GM10248 (cell line): ENCODE results near the gene IWS1.

ENCODE experiments used
- CTCF ChIA-PET: fragments of 300-600 bp; sonication (Branson Sonifier 250); formaldehyde crosslinking; extraction: SDS; loops from one replicate; lab custom pipeline; 2021; ENCODE audit warnings: antibody characterized with exemption; lab: Yijun Ruan, JAX
- POLR2A ChIA-PET: fragments of 350-650 bp; sonication (Branson Sonifier 250); formaldehyde crosslinking; extraction: SDS; loops from one replicate; lab custom pipeline; 2020; ENCODE audit warnings: antibody characterized with exemption; lab: Yijun Ruan, JAX
- DNase-seq: peaks from one replicate; pipeline ENCODE4 v3.0.0; 2012; ENCODE audit errors: extremely low spot score
- CTCF ChIP-seq: IDR thresholded peaks from 2 replicates; pipeline ENCODE4 v1.5.1; 2012; ENCODE audit warnings: mild to moderate bottlenecking, low read depth; ENCODE audit errors: extremely low read depth, missing control alignments, control extremely low read depth

IWS1 gene

GRCh38 chr2:127479219-127479825 lies 47.0 kb downstream of the IWS1 start:
- CTCF ChIA-PET = interaction anchor here (0.7 to 3.6 kb wide), 37 partner anchors 10 to 414 kb away, joined by 3 to 41 read pairs (median 5); partner anchors contain the start of genes ERCC3 and IWS1
- peak; percentile 45 for DNase-seq
- peak; percentile 66 for TF ChIP-seq CTCF
- POLR2A ChIA-PET = interaction anchor here (0.5 kb wide), 1 partner anchor 1832 kb away, joined by 4 read pairs; no protein-coding TSS in a partner anchor

GRCh38 chr2:127475788-127476187 lies 50.5 kb downstream of the IWS1 start:
- DNase-seq = no peak
- no peak for TF ChIP-seq CTCF
- ChIA-PET CTCF (interaction anchor here (1.2 to 2.7 kb wide), 2 partner anchors 60 to 279 kb away, joined by 5 to 8 read pairs; no protein-coding TSS in a partner anchor), POLR2A (no interaction called here)

GRCh38 chr2:127472268-127472667 lies 54.0 kb downstream of the IWS1 start:
- DNase-seq = no peak
- CTCF ChIA-PET = interaction anchor here (0.8 to 3.3 kb wide), 3 partner anchors 10 to 119 kb away, joined by 3 to 12 read pairs (median 4); no protein-coding TSS in a partner anchor
- no peak for TF ChIP-seq CTCF
- POLR2A ChIA-PET = no interaction called here

- no peak for DNase-seq
- TF ChIP-seq CTCF = no peak
- ChIA-PET POLR2A (interaction anchor here (0.5 kb wide), 1 partner anchor 14 kb away, joined by 3 read pairs; no protein-coding TSS in a partner anchor), CTCF (interaction anchor here (0.7 to 4.8 kb wide), 5 partner anchors 8 to 274 kb away, joined by 3 to 37 read pairs (median 4); no protein-coding TSS in a partner anchor)
These were observed 54.9 kb downstream of the IWS1 start for GRCh38 chr2:127471286-127471988.

GRCh38 chr2:127469974-127470373 lies 56.3 kb downstream of the IWS1 start:
- DNase-seq = no peak
- POLR2A ChIA-PET = no interaction called here
- no peak for TF ChIP-seq CTCF
- CTCF ChIA-PET = interaction anchor here (3.3 to 4.8 kb wide), 2 partner anchors 9 to 12 kb away, joined by 12 to 37 read pairs; no protein-coding TSS in a partner anchor

- no peak for TF ChIP-seq CTCF
- POLR2A ChIA-PET = no interaction called here
These were observed 57.2 kb downstream of the IWS1 start for GRCh38 chr2:127469051-127469450.

More at GRCh38 chr2:127469051-127469450, 57.2 kb downstream of the IWS1 start:
- CTCF ChIA-PET = interaction anchor here (1.8 to 4.8 kb wide), 2 partner anchors 10 to 13 kb away, joined by 6 to 37 read pairs; no protein-coding TSS in a partner anchor
- DNase-seq = no peak
